Umbilical cord (tissue), 2 donors: ENCODE measurements around the gene UBA5. TPM values are rescaled to one million over a fixed set of nuclear protein-coding genes. Genes with fewer than 3 reads are reported as not detected.

ENCODE experiments used
- DNase-seq: peaks from one replicate; pipeline ENCODE4 v3.0.0-alpha.2; 2015; ENCODE audit warnings: low spot score
- total RNA-seq: library from RNA; depleted of rRNA; stranded (reverse); fragments of >200 nt; gene quantifications from one replicate; pipeline ENCODE4 v1.2.3, GENCODE V29; 2014; ENCODE audit warnings: low replicate concordance; ENCODE audit not compliant: insufficient read depth

The UBA5 gene
- total RNA-seq, 1 donor from 2014 or later: 42.1 TPM

GRCh38 chr3:132654190-132654589 lies 5.9 kb upstream of the UBA5 start:
- DNase-seq: no peak

GRCh38 chr3:132654721-132655120 lies 5.4 kb upstream of the UBA5 start:
- no peak for DNase-seq

- DNase-seq: no peak
These were observed 4.7 kb upstream of the UBA5 start for GRCh38 chr3:132655471-132655870.

GRCh38 chr3:132657869-132658747 lies 2.0 kb upstream of the UBA5 start:
- DNase-seq: no peak

- DNase-seq: no peak
These were observed 1.1 kb upstream of the UBA5 start for GRCh38 chr3:132659000-132659364.

GRCh38 chr3:132659365-132660051 lies 621 bp upstream of the UBA5 start, which contains the start of gene ACAD11:
ACAD11 (minus strand) TSS chr3:132659809; CDS start chr3:132659751, 58 bp downstream.
- peak; percentile 84 for DNase-seq

- DNase-seq: no peak
These were observed 612 bp downstream of the UBA5 start for GRCh38 chr3:132660811-132661070.

- no peak for DNase-seq
These were observed 972 bp downstream of the UBA5 start for GRCh38 chr3:132661101-132661500.

GRCh38 chr3:132662212-132662611 lies 2.1 kb downstream of the UBA5 start:
- DNase-seq: no peak

GRCh38 chr3:132665230-132665745 lies 5.2 kb downstream of the UBA5 start:
- no peak for DNase-seq

GRCh38 chr3:132669256-132669777 lies 9.2 kb downstream of the UBA5 start:
- DNase-seq: no peak

GRCh38 chr3:132675408-132675807 lies 15.3 kb downstream of the UBA5 start:
- DNase-seq: no peak

GRCh38 chr3:132679911-132680310 lies 19.8 kb downstream of the UBA5 start:
- DNase-seq: no peak

GRCh38 chr3:132681421-132681820 lies 21.3 kb downstream of the UBA5 start:
- DNase-seq: no peak

- DNase-seq: no peak
These were observed 22.1 kb downstream of the UBA5 start for GRCh38 chr3:132682201-132682600.

- no peak for DNase-seq
These were observed 29.9 kb downstream of the UBA5 start for GRCh38 chr3:132690040-132690439.

- no peak for DNase-seq
These were observed 34.9 kb downstream of the UBA5 start for GRCh38 chr3:132694991-132695390.

GRCh38 chr3:132695422-132695821 lies 35.3 kb downstream of the UBA5 start:
- no peak for DNase-seq

- no peak for DNase-seq
These were observed 43.6 kb downstream of the UBA5 start for GRCh38 chr3:132703733-132704132.

- DNase-seq: no peak
These were observed 49.6 kb downstream of the UBA5 start for GRCh38 chr3:132709761-132710160.

- DNase-seq: no peak
These were observed 50.2 kb downstream of the UBA5 start for GRCh38 chr3:132710311-132710710.

- no peak for DNase-seq
These were observed 54.0 kb downstream of the UBA5 start for GRCh38 chr3:132713977-132714727.
